ENCODE data around the gene TANC1. TPM values are rescaled to one million over a fixed set of nuclear protein-coding genes. Genes with fewer than 3 reads are reported as not detected.

Gene TANC1
- total and polyA plus RNA-seq, 2 of the 4 experiments (the other 2 are of a cell fraction) = 10.2 to 12.9 TPM

DNA sequence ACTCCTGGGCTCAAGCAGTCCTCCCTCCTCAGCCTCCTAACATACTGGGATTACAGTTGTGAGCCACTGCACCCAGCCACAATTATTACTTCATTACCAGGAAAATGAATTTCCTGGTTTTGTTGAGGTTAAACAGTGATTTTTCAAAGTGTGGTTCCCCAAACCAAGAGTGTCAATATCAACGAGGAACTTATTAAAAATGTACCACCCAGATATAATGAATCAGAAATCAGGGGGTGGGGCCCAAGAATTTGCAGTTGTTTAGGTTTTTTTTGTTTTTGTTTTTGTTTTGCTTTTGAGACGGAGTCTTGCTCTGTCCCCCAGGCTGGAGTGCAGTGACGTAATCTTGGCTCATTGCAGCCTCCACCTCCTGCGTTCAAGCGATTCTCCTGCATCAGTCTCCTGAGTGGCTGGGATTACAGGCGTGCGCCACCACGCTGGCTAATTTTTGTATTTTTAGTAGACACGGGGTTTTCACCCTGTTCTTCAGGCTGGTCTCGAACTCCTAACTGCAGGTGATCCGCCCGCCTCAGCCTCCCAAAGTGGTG lies 224.0 kb downstream of the TANC1 start:
- Histone ChIP-seq H3K79me1 (ENCODE audit: low read depth in 1 of 2, low read length in 2 of 2) (0 out of 4 replicates have a peak, but pooled peaks cover 0 to 6% of the 10 kb centered on the region in 2 experiments), H4K91ac (ENCODE audit: insufficient read depth, low read depth, low read length) (no peak overlapping the region), H3K9ac (ENCODE audit: low read depth, low read length) (no peak overlapping the region), H3K4me2 (ENCODE audit: low read depth, low read length) (no peak overlapping the region), H4K5ac (ENCODE audit: low read depth, low read length) (no peak overlapping the region), H3K18ac (ENCODE audit: low read depth, low read length) (no peak overlapping the region), H3K27ac (ENCODE audit: insufficient read depth, low read length) (no peak overlapping the region), H3K36me3 (ENCODE audit: control insufficient read depth, insufficient read depth, low read length) (peaks cover 37% of the 10 kb centered on the region), H2BK5ac (ENCODE audit: low read depth, low read length, poor library complexity, severe bottlenecking) (no peak overlapping the region), H3K14ac (replicated peaks; ENCODE audit: low read depth, low read length) (no peak overlapping the region), H2AK9ac (replicated peaks; ENCODE audit: low read depth, low read length, poor library complexity) (no peak overlapping the region), H2AFZ (replicated peaks; ENCODE audit: low read length, poor library complexity) (no peak overlapping the region), H3K4ac (ENCODE audit: low read depth, low read length) (no peak overlapping the region), H3K9me3 (ENCODE audit: control insufficient read depth, insufficient read depth, low read length) (no peaks in the 10 kb centered on the region), H3K23ac (ENCODE audit: low read depth, low read length) (no peak overlapping the region), H3K56ac (ENCODE audit: extremely low read depth, insufficient read depth, low read length) (no peak overlapping the region), H3K4me3 (ENCODE audit: insufficient read depth, low read depth, low read length) (no peak overlapping the region), H4K8ac (ENCODE audit: low read depth in 2 of 2, low read length in 2 of 2) (no peak overlapping the region), H2BK20ac (ENCODE audit: low read depth, low read length) (no peak overlapping the region), H2BK15ac (ENCODE audit: low read depth, low read length) (no peak overlapping the region), H4K20me1 (ENCODE audit: insufficient read depth, low read length) (0 out of 2 replicates have a peak, but pooled peaks cover 3% of the 10 kb centered on the region), H2AK5ac (ENCODE audit: low read depth, low read length) (no peak overlapping the region), H3K27me3 (ENCODE audit: control insufficient read depth, insufficient read depth, low read length) (no peaks in the 10 kb centered on the region), H3K9me1 (ENCODE audit: insufficient read depth, low read length) (peaks cover 10% of the 10 kb centered on the region; the same call in 1 of the 2 replicates), H2BK120ac (ENCODE audit: low read depth, low read length) (no peak overlapping the region), H3K4me1 (ENCODE audit: control insufficient read depth, insufficient read depth, low read length) (no peaks in the 10 kb centered on the region)
- intact Hi-C loops (cut with micrococcal nuclease) = no loop called here
- ATAC-seq (ENCODE audit: low read depth) = no peak
- in situ Hi-C loops (cut with MboI; ENCODE audit: low sequenced_read_pairs) = no loop called here
- dilution Hi-C loops (cut with HindIII; ENCODE audit: low sequenced_read_pairs, unreplicated experiment) = no loop called here
- WGBS, 2 experiments (ENCODE audit: extremely low coverage in 2 of 2, insufficient read length in 1 of 2) = 94% methylated on average over 2 of the region's 12 CpGs; no CpG with 5 or more reads in 1 of the 2 experiments
- TF ChIP-seq CEBPB (IDR thresholded peaks at IDR 0.05; ENCODE audit: low read depth, low read length) (no peak), MAFK (IDR thresholded peaks at IDR 0.05; ENCODE audit: low read depth, low read length) (no peak), BHLHE40 (IDR thresholded peaks at IDR 0.05; ENCODE audit: low read depth, low read length) (no peak), FOS (IDR thresholded peaks at IDR 0.05; ENCODE audit: low read depth, low read length) (no peak), SMC3 (IDR thresholded peaks at IDR 0.05; ENCODE audit: low read depth, low read length) (no peak), MXI1 (IDR thresholded peaks at IDR 0.05; ENCODE audit: borderline replicate concordance, low read depth, low read length) (no peak), MAZ (IDR thresholded peaks at IDR 0.05; ENCODE audit: borderline replicate concordance, low read depth, low read length) (no peak), CHD1 (IDR thresholded peaks at IDR 0.05; ENCODE audit: low read depth, low read length) (no peak), RCOR1 (IDR thresholded peaks at IDR 0.05; ENCODE audit: insufficient replicate concordance, low read length) (no peak), RAD21 (IDR thresholded peaks at IDR 0.05; ENCODE audit: low read length) (no peak), NFE2L2 (IDR thresholded peaks at IDR 0.05; ENCODE audit: low read depth, low read length) (no peak), POLR2A (IDR thresholded peaks at IDR 0.05; ENCODE audit: low read depth, low read length) (no peak), RFX5 (IDR thresholded peaks at IDR 0.05; ENCODE audit: low read depth, low read length) (no peak)
- TF ChIP-seq, protein P1, sequence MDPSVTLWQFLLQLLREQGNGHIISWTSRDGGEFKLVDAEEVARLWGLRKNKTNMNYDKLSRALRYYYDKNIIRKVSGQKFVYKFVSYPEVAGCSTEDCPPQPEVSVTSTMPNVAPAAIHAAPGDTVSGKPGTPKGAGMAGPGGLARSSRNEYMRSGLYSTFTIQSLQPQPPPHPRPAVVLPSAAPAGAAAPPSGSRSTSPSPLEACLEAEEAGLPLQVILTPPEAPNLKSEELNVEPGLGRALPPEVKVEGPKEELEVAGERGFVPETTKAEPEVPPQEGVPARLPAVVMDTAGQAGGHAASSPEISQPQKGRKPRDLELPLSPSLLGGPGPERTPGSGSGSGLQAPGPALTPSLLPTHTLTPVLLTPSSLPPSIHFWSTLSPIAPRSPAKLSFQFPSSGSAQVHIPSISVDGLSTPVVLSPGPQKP (IDR thresholded peaks at IDR 0.05; ENCODE audit: borderline replicate concordance, low read depth, low read length) = no peak
- TF ChIP-seq, protein P2, sequence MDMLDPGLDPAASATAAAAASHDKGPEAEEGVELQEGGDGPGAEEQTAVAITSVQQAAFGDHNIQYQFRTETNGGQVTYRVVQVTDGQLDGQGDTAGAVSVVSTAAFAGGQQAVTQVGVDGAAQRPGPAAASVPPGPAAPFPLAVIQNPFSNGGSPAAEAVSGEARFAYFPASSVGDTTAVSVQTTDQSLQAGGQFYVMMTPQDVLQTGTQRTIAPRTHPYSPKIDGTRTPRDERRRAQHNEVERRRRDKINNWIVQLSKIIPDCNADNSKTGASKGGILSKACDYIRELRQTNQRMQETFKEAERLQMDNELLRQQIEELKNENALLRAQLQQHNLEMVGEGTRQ (IDR thresholded peaks at IDR 0.05; ENCODE audit: low read depth, low read length) = no peak
- TF ChIP-seq, protein P3, sequence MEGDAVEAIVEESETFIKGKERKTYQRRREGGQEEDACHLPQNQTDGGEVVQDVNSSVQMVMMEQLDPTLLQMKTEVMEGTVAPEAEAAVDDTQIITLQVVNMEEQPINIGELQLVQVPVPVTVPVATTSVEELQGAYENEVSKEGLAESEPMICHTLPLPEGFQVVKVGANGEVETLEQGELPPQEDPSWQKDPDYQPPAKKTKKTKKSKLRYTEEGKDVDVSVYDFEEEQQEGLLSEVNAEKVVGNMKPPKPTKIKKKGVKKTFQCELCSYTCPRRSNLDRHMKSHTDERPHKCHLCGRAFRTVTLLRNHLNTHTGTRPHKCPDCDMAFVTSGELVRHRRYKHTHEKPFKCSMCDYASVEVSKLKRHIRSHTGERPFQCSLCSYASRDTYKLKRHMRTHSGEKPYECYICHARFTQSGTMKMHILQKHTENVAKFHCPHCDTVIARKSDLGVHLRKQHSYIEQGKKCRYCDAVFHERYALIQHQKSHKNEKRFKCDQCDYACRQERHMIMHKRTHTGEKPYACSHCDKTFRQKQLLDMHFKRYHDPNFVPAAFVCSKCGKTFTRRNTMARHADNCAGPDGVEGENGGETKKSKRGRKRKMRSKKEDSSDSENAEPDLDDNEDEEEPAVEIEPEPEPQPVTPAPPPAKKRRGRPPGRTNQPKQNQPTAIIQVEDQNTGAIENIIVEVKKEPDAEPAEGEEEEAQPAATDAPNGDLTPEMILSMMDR (conservative IDR thresholded peaks at IDR 0.05; ENCODE audit: low read depth, low read length) = no peak
- no peak for DNase-seq
- ChIA-PET CTCF (no interaction called here), POLR2A (ENCODE audit: unreplicated experiment) (interaction anchor here (0.6 kb wide), 1 partner anchor 523 kb away, joined by 3 read pairs; no protein-coding TSS in a partner anchor)
- BruUV-seq (replicated peaks) = no TSS peak

All from IMR-90 (cell line).